K562 (cell line): ENCODE data around the gene MRPL28. TPM values are rescaled to one million over a fixed set of nuclear protein-coding genes. Genes with fewer than 3 reads are reported as not detected.

Source experiments
- CBX5 ChIP-seq: IDR thresholded peaks from 2 replicates; pipeline ENCODE4 v1.6.1; 2014; ENCODE audit warnings: low read depth, borderline replicate concordance
- CXXC5 ChIP-seq: fragments of 250-450 bp; sonication (Bioruptor Pico); IDR thresholded peaks from 2 replicates; pipeline ENCODE4 v1.8.0; 2022; ENCODE audit warnings: inconsistent platforms, mild to moderate bottlenecking, moderate library complexity
- HMG20A ChIP-seq: fragments of 450-650 bp; formaldehyde crosslinking; conservative IDR thresholded peaks from 2 replicates; pipeline ENCODE4 v1.4.0; 2020; ENCODE audit warnings: mild to moderate bottlenecking, mixed read lengths
- HNRNPUL1 ChIP-seq: fragments of 200-400 bp; formaldehyde crosslinking; IDR thresholded peaks from 2 replicates; pipeline ENCODE4 v1.6.1; 2017; ENCODE audit warnings: low read length
- IFI16 ChIP-seq: fragments of 250-450 bp; sonication (Bioruptor Pico); IDR thresholded peaks from 2 replicates; pipeline ENCODE4 v2.1.2; 2022; ENCODE audit warnings: mild to moderate bottlenecking, inconsistent platforms
- KDM2B ChIP-seq: fragments of 250-450 bp; sonication (Bioruptor Pico); IDR thresholded peaks from 2 replicates; pipeline ENCODE4 v1.8.0; 2021; ENCODE audit warnings: mild to moderate bottlenecking, moderate library complexity
- U2AF2 ChIP-seq: fragments of 200-400 bp; formaldehyde crosslinking; optimal IDR thresholded peaks from 2 replicates; pipeline ENCODE3; 2017; ENCODE audit warnings: low read depth, mild to moderate bottlenecking, low read length
- YY1 ChIP-seq, 3 experiments: IDR thresholded peaks; 2 replicates each; pipeline ENCODE4 v1.6.1; 2011; ENCODE audit warnings: low read length in 2 of 3, mild to moderate bottlenecking in 2 of 3, moderate library complexity in 2 of 3, borderline replicate concordance in 1 of 3, control low read depth in 1 of 3, low read depth in 1 of 3; ENCODE audit not compliant: insufficient read depth in 3 of 3, insufficient replicate concordance in 2 of 3, control insufficient read depth in 1 of 3, insufficient read length in 1 of 3; ENCODE audit errors: extremely low read depth in 1 of 3
- ZKSCAN3 ChIP-seq: fragments of 250-450 bp; sonication (Bioruptor Pico); IDR thresholded peaks from 2 replicates; pipeline ENCODE4 v1.4.0; 2020
- ZNF24 ChIP-seq: fragments of 450-650 bp; IDR thresholded peaks from 2 replicates; pipeline ENCODE4 v1.6.1; 2016
- ZNF436 ChIP-seq: fragments of 250-450, 450-650 bp; sonication (Bioruptor Pico); formaldehyde crosslinking; IDR thresholded peaks from 2 replicates; pipeline ENCODE4 v1.7.0; 2020; ENCODE audit warnings: mild to moderate bottlenecking
- ZNF644 ChIP-seq: fragments of 200-800 bp; sonication (Bioruptor generic); IDR thresholded peaks from 2 replicates; pipeline ENCODE4 v1.6.1; 2016; ENCODE audit warnings: low read depth, missing genetic modification characterization, missing compliant biosample characterization
- ZSCAN32 ChIP-seq: fragments of 450-650 bp; formaldehyde crosslinking; IDR thresholded peaks from 2 replicates; pipeline ENCODE4 v1.4.0; 2020; ENCODE audit warnings: mild to moderate bottlenecking, moderate library complexity
- polyA plus RNA-seq, 8 experiments: library from polyadenylated mRNA; depleted of rRNA in 4 of 8; stranded (reverse) in 5 of 8; unstranded in 3 of 8; fragments of >200 nt; fragmentation: Nextera tagmentation in 2 of 8; fragmentation: Illumina TruSeq in 1 of 8; extraction: Ambion mirVana in 2 of 8; extraction: Trizol in 1 of 8; gene quantifications; 2 replicates each; pipeline versions ENCODE4 v1.2.1 to v1.2.3, GENCODE V29; 2011 to 2014; ENCODE audit warnings: inconsistent platforms in 1 of 8, missing spikeins in 1 of 8
- total RNA-seq, 7 experiments: library from RNA; depleted of rRNA in 6 of 7; stranded (reverse); fragments of >200 nt in 6 of 7; fragmentation: Illumina TruSeq in 2 of 7; extraction: Trizol in 2 of 7; gene quantifications; 2 replicates each; pipeline versions ENCODE4 v1.2.1 to v1.2.3, GENCODE V29; 2011 to 2021; ENCODE audit warnings: low replicate concordance in 1 of 7
- TF ChIP-seq, protein P1 (sequence below): fragments of 250-450 bp; sonication (Bioruptor Pico); IDR thresholded peaks from 2 replicates; pipeline ENCODE4 v1.4.0; 2020; ENCODE audit warnings: borderline replicate concordance
- TF ChIP-seq, protein P2 (sequence below): fragments of 200-800 bp; sonication (Bioruptor generic); IDR thresholded peaks from 2 replicates; pipeline ENCODE4 v1.6.1; 2017; ENCODE audit warnings: missing genetic modification characterization, missing compliant biosample characterization
- TF ChIP-seq, protein P3 (sequence below): fragments of 250-450 bp; sonication (Bioruptor Pico); IDR thresholded peaks from 2 replicates; pipeline ENCODE4 v1.5.0; 2021; ENCODE audit warnings: mild to moderate bottlenecking, moderate library complexity
- TF ChIP-seq, protein P4 (sequence below): fragments of 450-650 bp; formaldehyde crosslinking; IDR thresholded peaks from 2 replicates; pipeline ENCODE4 v1.4.0; 2020; ENCODE audit warnings: mild to moderate bottlenecking, moderate library complexity
- TF ChIP-seq, protein P5 (sequence below), 2 experiments: IDR thresholded peaks; 2 replicates each; pipeline ENCODE4 v1.6.1; 2011; ENCODE audit warnings: borderline replicate concordance in 1 of 2, control low read depth in 1 of 2, low read depth in 1 of 2, low read length in 1 of 2, mild to moderate bottlenecking in 1 of 2, mixed read lengths in 1 of 2, moderate library complexity in 1 of 2; ENCODE audit not compliant: insufficient read depth in 1 of 2, insufficient read length in 1 of 2, poor library complexity in 1 of 2, severe bottlenecking in 1 of 2; ENCODE audit errors: extremely low read depth in 1 of 2

MRPL28 gene
- total and polyA plus RNA-seq, 9 of the 15 experiments (the other 6 are each of a cell fraction or from before 2014, with no cell fraction given) = 2.5 to 323 (median 175) TPM

DNA sequence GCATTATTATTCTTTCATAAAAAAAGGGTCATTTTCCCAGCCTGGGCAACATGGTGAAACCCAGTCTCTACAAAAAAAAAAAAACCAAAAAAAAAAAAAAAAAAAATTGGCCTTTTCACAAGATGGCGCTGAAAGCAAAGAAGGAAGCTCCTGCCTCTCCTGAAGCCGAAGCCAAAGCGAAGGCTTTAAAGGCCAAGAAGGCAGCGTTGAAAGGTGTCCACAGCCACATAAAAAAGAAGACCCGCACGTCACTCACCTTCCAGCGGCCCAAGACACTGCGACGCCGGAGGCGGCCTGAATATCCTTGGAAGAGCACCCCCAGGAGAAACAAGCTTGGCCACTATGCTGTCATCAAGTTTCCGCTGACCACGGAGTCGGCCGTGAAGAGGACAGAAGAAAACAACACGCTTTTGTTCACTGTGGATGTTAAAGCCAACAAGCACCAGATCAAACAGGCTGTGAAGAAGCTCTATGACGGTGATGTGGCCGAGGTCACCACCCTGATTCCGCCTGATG lies 16.4 kb upstream of the MRPL28 start (continued):
- TF ChIP-seq IFI16 (CRISPR knock-in tag) = no peak
- TF ChIP-seq, protein P1, sequence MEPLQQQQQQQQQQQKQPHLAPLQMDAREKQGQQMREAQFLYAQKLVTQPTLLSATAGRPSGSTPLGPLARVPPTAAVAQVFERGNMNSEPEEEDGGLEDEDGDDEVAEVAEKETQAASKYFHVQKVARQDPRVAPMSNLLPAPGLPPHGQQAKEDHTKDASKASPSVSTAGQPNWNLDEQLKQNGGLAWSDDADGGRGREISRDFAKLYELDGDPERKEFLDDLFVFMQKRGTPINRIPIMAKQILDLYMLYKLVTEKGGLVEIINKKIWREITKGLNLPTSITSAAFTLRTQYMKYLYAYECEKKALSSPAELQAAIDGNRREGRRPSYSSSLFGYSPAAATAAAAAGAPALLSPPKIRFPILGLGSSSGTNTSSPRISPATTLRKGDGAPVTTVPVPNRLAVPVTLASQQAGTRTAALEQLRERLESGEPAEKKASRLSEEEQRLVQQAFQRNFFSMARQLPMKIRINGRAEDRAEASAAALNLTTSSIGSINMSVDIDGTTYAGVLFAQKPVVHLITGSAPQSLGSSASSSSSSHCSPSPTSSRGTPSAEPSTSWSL (CRISPR knock-in tag) = no peak
- TF ChIP-seq U2AF2 = no peak
- TF ChIP-seq, protein P2, sequence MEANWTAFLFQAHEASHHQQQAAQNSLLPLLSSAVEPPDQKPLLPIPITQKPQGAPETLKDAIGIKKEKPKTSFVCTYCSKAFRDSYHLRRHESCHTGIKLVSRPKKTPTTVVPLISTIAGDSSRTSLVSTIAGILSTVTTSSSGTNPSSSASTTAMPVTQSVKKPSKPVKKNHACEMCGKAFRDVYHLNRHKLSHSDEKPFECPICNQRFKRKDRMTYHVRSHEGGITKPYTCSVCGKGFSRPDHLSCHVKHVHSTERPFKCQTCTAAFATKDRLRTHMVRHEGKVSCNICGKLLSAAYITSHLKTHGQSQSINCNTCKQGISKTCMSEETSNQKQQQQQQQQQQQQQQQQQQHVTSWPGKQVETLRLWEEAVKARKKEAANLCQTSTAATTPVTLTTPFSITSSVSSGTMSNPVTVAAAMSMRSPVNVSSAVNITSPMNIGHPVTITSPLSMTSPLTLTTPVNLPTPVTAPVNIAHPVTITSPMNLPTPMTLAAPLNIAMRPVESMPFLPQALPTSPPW (CRISPR knock-in tag) = 0 out of 2 replicates have a peak, but pooled peaks have one; percentile 25
- TF ChIP-seq HMG20A (CRISPR knock-in tag) = no peak
- TF ChIP-seq KDM2B (CRISPR knock-in tag) = no peak
- TF ChIP-seq ZKSCAN3 (CRISPR knock-in tag) = no peak
- TF ChIP-seq, protein P3, sequence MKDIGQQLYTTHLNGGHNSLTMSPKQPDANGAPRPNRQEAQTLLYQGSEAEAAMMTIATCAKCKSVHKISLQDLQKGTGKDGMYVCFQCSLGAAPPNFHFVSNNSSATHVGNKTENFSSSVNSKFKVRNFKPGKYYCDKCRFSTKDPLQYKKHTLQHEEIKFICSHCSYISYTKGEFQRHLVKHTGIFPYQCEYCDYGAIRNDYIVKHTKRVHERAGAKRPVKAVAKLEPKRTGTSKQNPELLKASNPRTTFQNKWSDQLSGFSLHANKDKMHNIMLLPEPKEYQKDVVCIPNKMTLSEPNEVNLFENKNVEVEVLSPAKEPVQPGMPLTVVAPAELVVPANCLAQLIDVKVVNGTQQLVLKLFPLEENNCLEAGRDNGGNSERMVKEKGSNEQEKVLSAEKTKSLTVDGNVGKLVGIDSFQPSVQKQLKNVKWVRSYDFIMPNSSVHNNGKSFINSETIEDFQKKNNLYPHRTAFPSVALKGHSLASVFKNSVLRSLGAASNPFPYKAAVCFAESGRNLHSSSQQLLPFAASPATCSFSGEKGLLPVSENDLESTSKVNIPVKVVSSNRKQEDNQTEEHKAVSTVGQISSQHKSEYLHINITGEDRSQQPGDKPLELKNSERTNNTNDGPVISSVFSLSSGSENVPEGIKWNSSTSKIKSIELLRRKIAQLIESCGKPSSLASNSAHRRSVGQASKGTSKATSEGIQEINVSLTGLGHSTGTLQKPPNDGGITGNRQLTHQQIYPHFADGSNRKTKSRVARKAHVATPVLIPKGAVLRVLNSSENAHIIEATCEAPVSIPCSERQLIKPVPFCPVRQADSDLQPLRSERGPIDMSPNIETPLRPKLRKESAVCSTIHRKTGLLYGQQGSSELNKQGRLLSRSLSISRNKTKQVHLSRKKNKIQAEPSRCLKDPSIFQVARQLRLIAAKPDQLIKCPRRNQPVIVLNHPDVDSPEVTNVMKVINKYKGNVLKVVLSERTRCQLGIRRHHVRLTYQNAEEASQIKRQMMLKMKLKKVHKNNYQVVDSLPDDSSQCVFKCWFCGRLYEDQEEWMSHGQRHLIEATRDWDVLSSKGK (CRISPR knock-in tag) = no peak
- no peak for TF ChIP-seq CBX5
- TF ChIP-seq ZSCAN32 = no peak
- TF ChIP-seq, protein P4, sequence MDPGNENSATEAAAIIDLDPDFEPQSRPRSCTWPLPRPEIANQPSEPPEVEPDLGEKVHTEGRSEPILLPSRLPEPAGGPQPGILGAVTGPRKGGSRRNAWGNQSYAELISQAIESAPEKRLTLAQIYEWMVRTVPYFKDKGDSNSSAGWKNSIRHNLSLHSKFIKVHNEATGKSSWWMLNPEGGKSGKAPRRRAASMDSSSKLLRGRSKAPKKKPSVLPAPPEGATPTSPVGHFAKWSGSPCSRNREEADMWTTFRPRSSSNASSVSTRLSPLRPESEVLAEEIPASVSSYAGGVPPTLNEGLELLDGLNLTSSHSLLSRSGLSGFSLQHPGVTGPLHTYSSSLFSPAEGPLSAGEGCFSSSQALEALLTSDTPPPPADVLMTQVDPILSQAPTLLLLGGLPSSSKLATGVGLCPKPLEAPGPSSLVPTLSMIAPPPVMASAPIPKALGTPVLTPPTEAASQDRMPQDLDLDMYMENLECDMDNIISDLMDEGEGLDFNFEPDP (CRISPR knock-in tag) = no peak
- TF ChIP-seq ZNF644 (tag) = peak; percentile 62; the same call in 1 of the 2 replicates
- TF ChIP-seq HNRNPUL1 = no peak
- TF ChIP-seq CXXC5 (CRISPR knock-in tag) = peak; percentile 19; the same call in 1 of the 2 replicates
- TF ChIP-seq, protein P5, sequence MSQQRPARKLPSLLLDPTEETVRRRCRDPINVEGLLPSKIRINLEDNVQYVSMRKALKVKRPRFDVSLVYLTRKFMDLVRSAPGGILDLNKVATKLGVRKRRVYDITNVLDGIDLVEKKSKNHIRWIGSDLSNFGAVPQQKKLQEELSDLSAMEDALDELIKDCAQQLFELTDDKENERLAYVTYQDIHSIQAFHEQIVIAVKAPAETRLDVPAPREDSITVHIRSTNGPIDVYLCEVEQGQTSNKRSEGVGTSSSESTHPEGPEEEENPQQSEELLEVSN (IDR thresholded peaks at IDR 0.05; ENCODE audit: borderline replicate concordance in 1 of 2, extremely low read depth in 1 of 2, insufficient read depth in 1 of 2, insufficient read length in 1 of 2, low read depth in 1 of 2, low read length in 1 of 2, poor library complexity in 1 of 2, severe bottlenecking in 1 of 2) = no peak
- peak in 1 of 3 experiments; percentile 57 for TF ChIP-seq YY1 (IDR thresholded peaks at IDR 0.05; ENCODE audit: borderline replicate concordance in 1 of 3, control insufficient read depth in 1 of 3, extremely low read depth in 1 of 3, insufficient read depth in 3 of 3, insufficient read length in 1 of 3, insufficient replicate concordance in 2 of 3, low read depth in 1 of 3, low read length in 2 of 3)
- TF ChIP-seq ZNF436 (CRISPR knock-in tag) = no peak
- TF ChIP-seq ZNF24 = no peak
